Mesothelial cell of epicardium (in vitro differentiated cells): ENCODE results near the gene HOXB7. TPM values are rescaled to one million over a fixed set of nuclear protein-coding genes. Genes with fewer than 3 reads are reported as not detected.

Experiments used
- DNase-seq, 2 experiments: peaks; one replicate each; pipeline ENCODE4 v3.0.0; 2021; ENCODE audit warnings: low spot score in 2 of 2; ENCODE audit not compliant: unreplicated experiment in 2 of 2
- H3K27ac Mint-ChIP-seq: 2 replicates; pipeline ENCODE4 v1.8.0; 2021; ENCODE audit warnings: mixed read lengths
- H3K27me3 Mint-ChIP-seq: 2 replicates; pipeline ENCODE4 v1.8.0; 2021; ENCODE audit warnings: low read depth, mixed read lengths
- H3K36me3 Mint-ChIP-seq: 2 replicates; pipeline ENCODE4 v1.8.0; 2021; ENCODE audit warnings: mixed read lengths
- H3K4me1 Mint-ChIP-seq: 2 replicates; pipeline ENCODE4 v1.8.0; 2021; ENCODE audit warnings: mixed read lengths
- H3K4me3 Mint-ChIP-seq: 2 replicates; pipeline ENCODE4 v1.8.0; 2021; ENCODE audit warnings: mild to moderate bottlenecking, moderate library complexity, mixed read lengths
- H3K9me3 Mint-ChIP-seq: 2 replicates; pipeline ENCODE4 v1.8.0; 2021; ENCODE audit warnings: mixed read lengths
- total RNA-seq: library from RNA; stranded (reverse); gene quantifications from 3 replicates; pipeline ENCODE4 v1.2.1, GENCODE V29; 2021
- TF ChIP-seq, protein P1 (sequence below): fragments of 200-600 bp; sonication (generic); IDR thresholded peaks from one replicate; pipeline ENCODE4 v1.5.0; 2021; ENCODE audit warnings: antibody characterized with exemption; ENCODE audit not compliant: unreplicated experiment

The HOXB7 gene
- total RNA-seq, 1 donor from 2014 or later = 20.3 TPM

DNA sequence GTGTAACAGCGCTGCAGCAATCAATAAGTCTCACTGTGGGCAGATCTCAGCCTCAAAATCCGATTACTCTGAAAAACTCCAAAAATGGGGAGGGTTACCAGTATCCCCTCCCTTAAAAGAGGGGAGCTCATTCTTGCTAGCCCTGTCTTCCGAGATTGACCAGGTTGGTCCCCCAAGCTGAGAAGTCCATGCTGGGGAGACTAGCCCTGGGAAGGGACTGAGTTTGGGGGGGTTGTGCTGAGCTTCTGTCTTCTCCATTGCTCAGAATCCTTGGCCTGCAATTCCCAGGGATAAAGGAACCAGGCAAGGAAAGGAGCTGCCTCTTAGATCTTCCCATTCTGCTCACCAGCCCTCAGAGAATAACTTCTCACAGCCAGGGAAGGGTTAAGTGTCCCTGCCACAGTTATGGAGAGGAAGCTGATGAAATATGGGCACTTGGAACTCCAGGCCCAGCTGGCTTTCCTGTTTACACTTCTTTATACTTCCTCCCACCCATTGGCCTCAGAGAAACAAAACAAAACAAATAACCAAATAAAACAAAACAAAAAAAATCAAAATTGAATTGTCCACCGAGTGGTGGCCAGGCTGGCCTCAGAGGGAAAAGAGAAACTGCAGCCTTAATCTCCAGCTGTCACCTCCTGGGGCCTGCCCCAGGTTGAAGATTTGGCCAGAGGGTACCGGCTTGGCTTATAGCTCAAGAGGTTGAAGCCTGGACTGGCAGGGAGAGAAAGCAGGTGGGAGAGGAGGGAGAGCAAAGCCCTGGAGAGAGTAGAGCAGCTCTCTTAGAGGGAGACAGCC is 23.3 kb downstream of the HOXB7 start:
- Mint-ChIP-seq H3K27ac (peak overlapping the region; percentile 100), H3K4me3 (peak overlapping the region; percentile 90), H3K9me3 (no peaks in the 10 kb centered on the region), H3K4me1 (peaks cover 66% of the 10 kb centered on the region), H3K36me3 (peaks cover 50% of the 10 kb centered on the region), H3K27me3 (no peaks in the 10 kb centered on the region)
- TF ChIP-seq, protein P1, sequence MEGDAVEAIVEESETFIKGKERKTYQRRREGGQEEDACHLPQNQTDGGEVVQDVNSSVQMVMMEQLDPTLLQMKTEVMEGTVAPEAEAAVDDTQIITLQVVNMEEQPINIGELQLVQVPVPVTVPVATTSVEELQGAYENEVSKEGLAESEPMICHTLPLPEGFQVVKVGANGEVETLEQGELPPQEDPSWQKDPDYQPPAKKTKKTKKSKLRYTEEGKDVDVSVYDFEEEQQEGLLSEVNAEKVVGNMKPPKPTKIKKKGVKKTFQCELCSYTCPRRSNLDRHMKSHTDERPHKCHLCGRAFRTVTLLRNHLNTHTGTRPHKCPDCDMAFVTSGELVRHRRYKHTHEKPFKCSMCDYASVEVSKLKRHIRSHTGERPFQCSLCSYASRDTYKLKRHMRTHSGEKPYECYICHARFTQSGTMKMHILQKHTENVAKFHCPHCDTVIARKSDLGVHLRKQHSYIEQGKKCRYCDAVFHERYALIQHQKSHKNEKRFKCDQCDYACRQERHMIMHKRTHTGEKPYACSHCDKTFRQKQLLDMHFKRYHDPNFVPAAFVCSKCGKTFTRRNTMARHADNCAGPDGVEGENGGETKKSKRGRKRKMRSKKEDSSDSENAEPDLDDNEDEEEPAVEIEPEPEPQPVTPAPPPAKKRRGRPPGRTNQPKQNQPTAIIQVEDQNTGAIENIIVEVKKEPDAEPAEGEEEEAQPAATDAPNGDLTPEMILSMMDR = no peak
- no peak for DNase-seq

DNA sequence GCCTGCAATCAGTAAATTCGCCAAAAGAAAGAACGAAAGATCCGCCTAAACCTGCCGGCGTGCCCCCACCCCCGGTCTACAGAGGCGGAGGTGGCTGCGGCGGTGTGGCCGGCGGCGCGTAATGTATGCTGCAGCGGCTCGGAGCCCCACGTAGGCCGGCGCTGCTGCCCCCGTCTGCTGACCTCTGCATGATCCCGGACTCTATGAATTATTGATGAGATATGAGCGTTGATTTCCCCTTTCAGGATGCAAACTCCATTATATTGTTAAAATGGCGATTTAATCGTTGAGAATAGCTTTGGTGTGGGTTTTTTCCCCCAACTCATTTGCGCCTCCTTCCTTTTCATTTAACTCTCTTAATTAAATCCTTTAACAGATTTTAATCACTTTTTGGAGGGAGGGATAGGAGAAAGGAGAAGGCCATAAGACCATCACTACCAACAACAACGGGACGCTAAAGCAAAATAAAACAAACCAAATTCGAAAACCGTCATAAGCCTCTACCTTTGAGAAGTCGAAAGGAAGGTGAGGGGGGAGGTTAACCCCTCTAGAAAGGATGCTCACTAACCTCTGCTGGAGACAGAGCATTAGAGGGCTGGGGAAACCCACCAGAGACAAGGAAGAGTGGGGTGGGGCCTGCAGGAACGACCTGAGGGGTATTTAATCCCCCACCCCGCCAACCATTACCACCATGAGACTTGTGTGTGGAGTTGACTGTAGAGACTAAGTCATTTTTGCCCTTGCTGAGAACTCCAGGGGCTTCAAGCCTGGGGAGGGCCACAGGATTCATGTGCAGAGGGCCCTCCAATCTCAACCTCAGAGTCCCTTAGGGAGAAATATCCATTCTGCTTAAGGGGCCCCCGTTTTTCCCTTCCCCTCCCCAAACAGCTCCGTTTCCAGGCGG is 24.2 kb downstream of the HOXB7 start:
- peak overlapping the region; percentile 100 for H3K27ac Mint-ChIP-seq
- peak overlapping the region; percentile 90 for H3K4me3 Mint-ChIP-seq

DNA sequence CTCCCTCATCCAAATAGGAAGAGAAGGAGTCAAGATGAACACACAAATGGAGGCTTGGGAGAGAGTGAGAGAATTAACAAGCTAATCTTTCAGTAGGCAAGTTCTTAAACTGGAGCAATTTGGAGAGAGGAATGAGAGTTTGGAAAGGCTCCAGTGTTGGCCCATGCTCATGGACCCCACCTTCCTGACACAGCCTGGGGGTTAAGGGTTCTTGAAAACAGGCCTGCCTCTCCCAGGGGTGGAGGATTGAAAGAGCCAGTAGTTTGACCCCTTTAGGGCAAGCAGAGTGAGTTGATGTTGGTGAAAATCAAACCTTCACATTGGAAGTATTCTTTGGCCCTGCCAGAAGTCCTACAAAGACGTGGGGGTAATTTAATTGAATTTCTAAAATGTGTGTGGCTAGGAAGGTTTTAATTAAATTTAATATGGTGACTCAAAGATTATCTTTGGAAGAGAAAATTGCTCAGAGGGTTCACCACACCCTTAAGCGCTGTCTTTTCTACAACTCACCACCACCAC is 26.5 kb downstream of the HOXB7 start:
- no peak for DNase-seq
- Mint-ChIP-seq H3K9me3 (no peaks in the 10 kb centered on the region), H3K36me3 (peaks cover 46% of the 10 kb centered on the region), H3K4me1 (peaks cover 75% of the 10 kb centered on the region), H3K4me3 (peak overlapping the region; percentile 90), H3K27ac (peak overlapping the region; percentile 100), H3K27me3 (no peaks in the 10 kb centered on the region)
- TF ChIP-seq, protein P1 = no peak

More for the DNA sequence above, 24.2 kb downstream of the HOXB7 start:
- H3K4me1 Mint-ChIP-seq = peaks cover 68% of the 10 kb centered on the region
- TF ChIP-seq, protein P1 = no peak
- H3K36me3 Mint-ChIP-seq = peaks cover 51% of the 10 kb centered on the region
- no peaks in the 10 kb centered on the region for H3K27me3 Mint-ChIP-seq
- no peaks in the 10 kb centered on the region for H3K9me3 Mint-ChIP-seq
- no peak for DNase-seq

DNA sequence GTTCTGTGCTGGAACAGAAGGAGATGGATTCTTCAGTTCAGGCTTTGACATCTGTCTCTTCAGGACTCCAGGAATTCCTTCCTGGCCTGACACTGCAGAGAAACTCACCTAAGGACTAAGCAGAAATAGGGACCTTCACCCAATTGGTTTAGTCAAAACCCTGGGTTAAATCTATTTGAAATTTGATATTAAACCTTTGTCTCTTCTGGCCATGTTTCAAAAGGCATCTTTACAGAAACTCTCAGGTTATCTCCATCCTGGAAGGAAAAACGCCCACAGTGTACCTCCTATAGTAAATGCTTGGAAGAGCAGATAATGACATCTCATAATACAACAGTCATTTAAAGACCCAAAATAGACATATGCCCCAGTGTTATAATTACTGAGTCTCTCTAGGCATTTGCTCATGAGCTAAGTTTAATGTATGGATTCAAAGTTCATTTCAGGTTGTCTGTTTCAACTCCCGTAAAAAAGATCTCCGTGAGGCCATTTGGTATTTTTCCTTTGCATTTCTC is 27.1 kb downstream of the HOXB7 start:
- Mint-ChIP-seq H3K27me3 (no peaks in the 10 kb centered on the region), H3K4me1 (peaks cover 80% of the 10 kb centered on the region), H3K9me3 (no peaks in the 10 kb centered on the region), H3K27ac (peak overlapping the region; percentile 100), H3K36me3 (peaks cover 46% of the 10 kb centered on the region), H3K4me3 (peak overlapping the region; percentile 90)
- no peak for DNase-seq
- TF ChIP-seq, protein P1 = no peak

DNA sequence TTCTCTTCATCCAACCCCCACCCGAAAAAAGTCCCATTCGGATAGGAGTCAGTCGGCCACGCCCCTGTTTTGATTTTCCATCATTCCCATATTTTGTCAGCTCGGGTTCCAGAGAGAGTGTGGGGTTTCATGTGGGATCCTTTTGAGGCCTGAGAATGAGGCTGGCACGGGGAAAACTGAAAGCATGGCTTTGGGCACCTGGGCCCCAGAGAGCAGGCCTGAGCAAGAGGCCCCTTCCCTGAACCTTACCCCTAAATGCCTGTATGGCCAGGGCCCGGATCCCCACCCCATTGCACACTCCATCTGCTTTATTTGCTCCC is 28.1 kb downstream of the HOXB7 start:
- DNase-seq = no peak
- H3K36me3 Mint-ChIP-seq = peaks cover 45% of the 10 kb centered on the region
- TF ChIP-seq, protein P1 = no peak
- peaks cover 84% of the 10 kb centered on the region for H3K4me1 Mint-ChIP-seq
- H3K4me3 Mint-ChIP-seq = peak overlapping the region; percentile 90
- no peaks in the 10 kb centered on the region for H3K9me3 Mint-ChIP-seq
- peak overlapping the region; percentile 100 for H3K27ac Mint-ChIP-seq
- H3K27me3 Mint-ChIP-seq = no peaks in the 10 kb centered on the region
